Astrocyte (in vitro differentiated cells and primary cell): Measurements from ENCODE around the gene IFT88. TPM values are rescaled to one million over a fixed set of nuclear protein-coding genes. Genes with fewer than 3 reads are reported as not detected.

Experiments used
- DNase-seq: peaks from one replicate; pipeline ENCODE4 v3.0.0-alpha.2; 2010; ENCODE audit warnings: low read depth
- FAIRE-seq: peaks from 2 replicates; lab custom pipeline; 2011; peaks lifted over from hg19 to GRCh38; lab: Jason Lieb, UNC
- H2AFZ ChIP-seq: 2 replicates; pipeline ENCODE4 v1.6.0; 2012; ENCODE audit warnings: low read depth, low read length, inconsistent platforms
- H3K27ac ChIP-seq: 2 replicates; pipeline ENCODE4 v1.5.1; 2011; ENCODE audit warnings: low read depth, low read length, inconsistent platforms
- H3K27me3 ChIP-seq: 2 replicates; pipeline ENCODE4 v1.6.0; 2011; ENCODE audit warnings: low read length, inconsistent platforms; ENCODE audit not compliant: insufficient read depth
- H3K36me3 ChIP-seq: 2 replicates; pipeline ENCODE4 v1.5.1; 2011; ENCODE audit warnings: low read length, inconsistent platforms; ENCODE audit not compliant: insufficient read depth
- H3K4me1 ChIP-seq: 2 replicates; pipeline ENCODE4 v1.5.1; 2011; ENCODE audit warnings: low read length, inconsistent platforms; ENCODE audit not compliant: insufficient read depth
- H3K4me2 ChIP-seq: 2 replicates; pipeline ENCODE4 v1.6.0; 2012; ENCODE audit warnings: low read length, inconsistent platforms
- H3K4me3 ChIP-seq: 2 replicates; pipeline ENCODE4 v1.5.1; 2011; ENCODE audit warnings: low read depth, mild to moderate bottlenecking, low read length, inconsistent platforms; ENCODE audit not compliant: insufficient read depth
- H3K79me2 ChIP-seq: 2 replicates; pipeline ENCODE4 v1.6.0; 2012; ENCODE audit warnings: mild to moderate bottlenecking, low read length, inconsistent platforms; ENCODE audit not compliant: insufficient read depth
- H3K9ac ChIP-seq: 2 replicates; pipeline ENCODE4 v1.6.0; 2012; ENCODE audit warnings: mild to moderate bottlenecking, low read length, inconsistent platforms
- H3K9me3 ChIP-seq: 2 replicates; pipeline ENCODE4 v1.5.1; 2012; ENCODE audit warnings: low read depth, mild to moderate bottlenecking, low read length, inconsistent platforms; ENCODE audit not compliant: insufficient read depth
- H4K20me1 ChIP-seq: 2 replicates; pipeline ENCODE4 v1.6.0; 2012; ENCODE audit warnings: low read length, inconsistent platforms; ENCODE audit not compliant: insufficient read depth
- H3K27ac Mint-ChIP-seq: one replicate; pipeline ENCODE4 v1.8.0; 2021; ENCODE audit warnings: mild to moderate bottlenecking, mixed read lengths; ENCODE audit not compliant: unreplicated experiment
- H3K27me3 Mint-ChIP-seq: one replicate; pipeline ENCODE4 v1.8.0; 2021; ENCODE audit warnings: low read depth, mixed read lengths; ENCODE audit not compliant: unreplicated experiment
- H3K36me3 Mint-ChIP-seq: one replicate; pipeline ENCODE4 v1.8.0; 2021; ENCODE audit warnings: low read depth, mixed read lengths; ENCODE audit not compliant: unreplicated experiment
- H3K4me1 Mint-ChIP-seq: one replicate; pipeline ENCODE4 v1.8.0; 2021; ENCODE audit warnings: low read depth, mixed read lengths; ENCODE audit not compliant: unreplicated experiment
- H3K4me3 Mint-ChIP-seq: one replicate; pipeline ENCODE4 v1.8.0; 2021; ENCODE audit warnings: mild to moderate bottlenecking, moderate library complexity, mixed read lengths; ENCODE audit not compliant: unreplicated experiment
- H3K9me3 Mint-ChIP-seq: one replicate; pipeline ENCODE4 v1.8.0; 2021; ENCODE audit warnings: mild to moderate bottlenecking, mixed read lengths; ENCODE audit not compliant: unreplicated experiment
- CTCF ChIP-seq: IDR thresholded peaks from 2 replicates; pipeline ENCODE4 v1.5.1; 2011; ENCODE audit warnings: low read depth, mild to moderate bottlenecking, inconsistent platforms, low read length, moderate library complexity; ENCODE audit not compliant: insufficient read depth
- EZH2 ChIP-seq: IDR thresholded peaks from 2 replicates; pipeline ENCODE4 v1.6.1; 2012; ENCODE audit warnings: mild to moderate bottlenecking, low read length, inconsistent platforms; ENCODE audit not compliant: insufficient read depth
- total RNA-seq: library from RNA; stranded (reverse); gene quantifications from 2 replicates; pipeline ENCODE4 v1.2.1, GENCODE V29; 2021

The IFT88 gene
- total RNA-seq, 1 donor from 2014 or later, result 7.6 TPM

GRCh38 chr13:20592606-20593005, 25.6 kb downstream of the IFT88 start:
- Histone ChIP-seq H3K4me3 (no peak overlapping the region), H3K9me3 (no peaks in the 10 kb centered on the region), H3K4me1 (no peaks in the 10 kb centered on the region), H2AFZ (no peak overlapping the region), H3K79me2 (no peaks in the 10 kb centered on the region), H3K27me3 (no peaks in the 10 kb centered on the region), H3K4me2 (no peak overlapping the region), H3K36me3 (peaks cover 4% of the 10 kb centered on the region), H4K20me1 (no peaks in the 10 kb centered on the region), H3K9ac (no peak overlapping the region), H3K27ac (no peak overlapping the region)
- H3K4me1 Mint-ChIP-seq, result no peaks in the 10 kb centered on the region
- no peak overlapping the region for H3K4me3 Mint-ChIP-seq
- DNase-seq (no peak), FAIRE-seq (no peak)
- no peaks in the 10 kb centered on the region for H3K9me3 Mint-ChIP-seq
- no peak overlapping the region for H3K27ac Mint-ChIP-seq
- no peaks in the 10 kb centered on the region for H3K36me3 Mint-ChIP-seq
- TF ChIP-seq CTCF (no peak), EZH2 (no peak)
- H3K27me3 Mint-ChIP-seq, result no peaks in the 10 kb centered on the region

GRCh38 chr13:20594280-20594679, 27.3 kb downstream of the IFT88 start:
- Histone ChIP-seq H3K36me3 (peaks cover 4% of the 10 kb centered on the region), H3K79me2 (no peaks in the 10 kb centered on the region), H3K27ac (no peak overlapping the region), H3K27me3 (no peaks in the 10 kb centered on the region), H3K9ac (no peak overlapping the region), H3K4me3 (no peak overlapping the region), H3K9me3 (no peaks in the 10 kb centered on the region), H2AFZ (no peak overlapping the region), H3K4me1 (no peaks in the 10 kb centered on the region), H4K20me1 (no peaks in the 10 kb centered on the region), H3K4me2 (no peak overlapping the region)
- H3K27ac Mint-ChIP-seq, result no peak overlapping the region
- no peaks in the 10 kb centered on the region for H3K36me3 Mint-ChIP-seq
- no peaks in the 10 kb centered on the region for H3K4me1 Mint-ChIP-seq
- TF ChIP-seq EZH2 (no peak), CTCF (no peak)
- H3K27me3 Mint-ChIP-seq, result no peaks in the 10 kb centered on the region
- H3K9me3 Mint-ChIP-seq, result no peaks in the 10 kb centered on the region
- FAIRE-seq (no peak), DNase-seq (no peak)
- H3K4me3 Mint-ChIP-seq, result no peak overlapping the region

GRCh38 chr13:20607015-20607414, 40.1 kb downstream of the IFT88 start:
- Histone ChIP-seq H3K4me3 (no peak overlapping the region), H4K20me1 (peaks cover 8% of the 10 kb centered on the region), H3K9me3 (no peaks in the 10 kb centered on the region), H3K4me2 (no peak overlapping the region), H3K27me3 (no peaks in the 10 kb centered on the region), H3K79me2 (no peaks in the 10 kb centered on the region), H3K36me3 (no peaks in the 10 kb centered on the region), H2AFZ (no peak overlapping the region), H3K27ac (no peak overlapping the region), H3K4me1 (peaks cover 12% of the 10 kb centered on the region), H3K9ac (no peak overlapping the region)
- DNase-seq (no peak), FAIRE-seq (no peak)
- H3K4me3 Mint-ChIP-seq, result no peak overlapping the region
- no peaks in the 10 kb centered on the region for H3K27me3 Mint-ChIP-seq
- no peaks in the 10 kb centered on the region for H3K4me1 Mint-ChIP-seq
- TF ChIP-seq EZH2, result no peak
- TF ChIP-seq CTCF, result no peak
- H3K36me3 Mint-ChIP-seq, result peaks cover 22% of the 10 kb centered on the region
- H3K27ac Mint-ChIP-seq, result no peak overlapping the region
- H3K9me3 Mint-ChIP-seq, result peaks cover 2% of the 10 kb centered on the region
